ENCODE data around the gene LTB4R2. TPM values are rescaled to one million over a fixed set of nuclear protein-coding genes. Genes with fewer than 3 reads are reported as not detected.

Gene LTB4R2
- total and polyA plus RNA-seq, 2 experiments from 2014 or later, result 0.40 to 12.6 TPM

- TF ChIP-seq REST (IDR thresholded peaks at IDR 0.05; ENCODE audit: unreplicated experiment) (no peak), EZH2phosphoT487 (IDR thresholded peaks at IDR 0.05; ENCODE audit: unreplicated experiment) (no peak), NANOG (IDR thresholded peaks at IDR 0.05; ENCODE audit: borderline replicate concordance) (no peak)
Measured at GRCh38 chr14:24361326-24361725, 51.4 kb downstream of the LTB4R2 start (continued).

Small RNAs within 50 kb of the gene (small RNA-seq; reads per million reads assigned to genes)
- not detected for gene RF00026 (ENCODE audit: low replicate concordance)

Other genes starting within 250 kb of the LTB4R2 start
Only the 30 nearest of the 33 such genes appear.
- gene DCAF11, start 195.4 kb upstream of the LTB4R2 start, total RNA-seq (2014; rRNA removed; shearing (Covaris generic)), result 78.7 and 93.2 TPM in 2 replicates
- gene DCAF11, start 195.4 kb upstream of the LTB4R2 start, polyA plus RNA-seq (2016; fragmentation: Nextera tagmentation; extraction: Ambion mirVana), result 18.6 and 19.0 TPM in 2 replicates
- 2.2 and 5.2 TPM in 2 replicates for gene NRL, start 195.2 kb upstream of the LTB4R2 start, total RNA-seq (2014; rRNA removed; shearing (Covaris generic))
- gene NRL, start 195.2 kb upstream of the LTB4R2 start, polyA plus RNA-seq (2016; fragmentation: Nextera tagmentation; extraction: Ambion mirVana), result 1.4 and 1.8 TPM in 2 replicates
- gene FITM1, start 179.5 kb upstream of the LTB4R2 start, total RNA-seq (2014; rRNA removed; shearing (Covaris generic)), result not detected in 2 replicates
- gene FITM1, start 179.5 kb upstream of the LTB4R2 start, polyA plus RNA-seq (2016; fragmentation: Nextera tagmentation; extraction: Ambion mirVana), result 0.53 and 0.57 TPM in 2 replicates
- 53.9 and 61.1 TPM in 2 replicates for gene PSME1, start 173.9 kb upstream of the LTB4R2 start, total RNA-seq (2014; rRNA removed; shearing (Covaris generic))
- gene PSME1, start 173.9 kb upstream of the LTB4R2 start, polyA plus RNA-seq (2016; fragmentation: Nextera tagmentation; extraction: Ambion mirVana), result 215 and 220 TPM in 2 replicates
- 20.1 and 30.0 TPM in 2 replicates for gene EMC9, start 168.5 kb upstream of the LTB4R2 start, total RNA-seq (2014; rRNA removed; shearing (Covaris generic))
- gene EMC9, start 168.5 kb upstream of the LTB4R2 start, polyA plus RNA-seq (2016; fragmentation: Nextera tagmentation; extraction: Ambion mirVana), result 64.2 and 64.9 TPM in 2 replicates
- gene PSME2, start 163.5 kb upstream of the LTB4R2 start, total RNA-seq (2014; rRNA removed; shearing (Covaris generic)), result 54.0 and 59.9 TPM in 2 replicates
- gene PSME2, start 163.5 kb upstream of the LTB4R2 start, polyA plus RNA-seq (2016; fragmentation: Nextera tagmentation; extraction: Ambion mirVana), result 246 and 259 TPM in 2 replicates
- 54.8 and 86.4 TPM in 2 replicates for gene RNF31, start 162.6 kb upstream of the LTB4R2 start, total RNA-seq (2014; rRNA removed; shearing (Covaris generic))
- 84.1 and 87.4 TPM in 2 replicates for gene RNF31, start 162.6 kb upstream of the LTB4R2 start, polyA plus RNA-seq (2016; fragmentation: Nextera tagmentation; extraction: Ambion mirVana)
- gene IRF9, start 148.9 kb upstream of the LTB4R2 start, total RNA-seq (2014; rRNA removed; shearing (Covaris generic)), result 8.2 and 9.2 TPM in 2 replicates
- 8.4 and 11.1 TPM in 2 replicates for gene IRF9, start 148.9 kb upstream of the LTB4R2 start, polyA plus RNA-seq (2016; fragmentation: Nextera tagmentation; extraction: Ambion mirVana)
- 23.6 and 25.7 TPM in 2 replicates for gene REC8, start 138.1 kb upstream of the LTB4R2 start, total RNA-seq (2014; rRNA removed; shearing (Covaris generic))
- 36.8 and 38.8 TPM in 2 replicates for gene REC8, start 138.1 kb upstream of the LTB4R2 start, polyA plus RNA-seq (2016; fragmentation: Nextera tagmentation; extraction: Ambion mirVana)
- 84.2 and 105 TPM in 2 replicates for gene IPO4, start 121.3 kb upstream of the LTB4R2 start, total RNA-seq (2014; rRNA removed; shearing (Covaris generic))
- 34.2 and 34.3 TPM in 2 replicates for gene IPO4, start 121.3 kb upstream of the LTB4R2 start, polyA plus RNA-seq (2016; fragmentation: Nextera tagmentation; extraction: Ambion mirVana)
- gene TM9SF1, start 114.7 kb upstream of the LTB4R2 start, total RNA-seq (2014; rRNA removed; shearing (Covaris generic)), result 25.6 and 27.5 TPM in 2 replicates
- 10.7 and 12.6 TPM in 2 replicates for gene TM9SF1, start 114.7 kb upstream of the LTB4R2 start, polyA plus RNA-seq (2016; fragmentation: Nextera tagmentation; extraction: Ambion mirVana)
- 0.66 and 1.0 TPM in 2 replicates for gene TSSK4, start 104.4 kb upstream of the LTB4R2 start, total RNA-seq (2014; rRNA removed; shearing (Covaris generic))
- 0.70 and 0.84 TPM in 2 replicates for gene TSSK4, start 104.4 kb upstream of the LTB4R2 start, polyA plus RNA-seq (2016; fragmentation: Nextera tagmentation; extraction: Ambion mirVana)
- gene CHMP4A, start 96.7 kb upstream of the LTB4R2 start, total RNA-seq (2014; rRNA removed; shearing (Covaris generic)), result 10.6 and 19.3 TPM in 2 replicates
- gene CHMP4A, start 96.7 kb upstream of the LTB4R2 start, polyA plus RNA-seq (2016; fragmentation: Nextera tagmentation; extraction: Ambion mirVana), result 30.1 and 36.9 TPM in 2 replicates
- 9.6 and 9.8 TPM in 2 replicates for gene MDP1, start 94.1 kb upstream of the LTB4R2 start, total RNA-seq (2014; rRNA removed; shearing (Covaris generic))
- 24.7 and 31.1 TPM in 2 replicates for gene MDP1, start 94.1 kb upstream of the LTB4R2 start, polyA plus RNA-seq (2016; fragmentation: Nextera tagmentation; extraction: Ambion mirVana)
- 130 and 172 TPM in 2 replicates for gene NEDD8, start 77.8 kb upstream of the LTB4R2 start, total RNA-seq (2014; rRNA removed; shearing (Covaris generic))
- 401 and 418 TPM in 2 replicates for gene NEDD8, start 77.8 kb upstream of the LTB4R2 start, polyA plus RNA-seq (2016; fragmentation: Nextera tagmentation; extraction: Ambion mirVana)
- 60.6 and 67.0 TPM in 2 replicates for gene GMPR2, start 77.2 kb upstream of the LTB4R2 start, total RNA-seq (2014; rRNA removed; shearing (Covaris generic))
- gene GMPR2, start 77.2 kb upstream of the LTB4R2 start, polyA plus RNA-seq (2016; fragmentation: Nextera tagmentation; extraction: Ambion mirVana), result 70.6 TPM in 2 replicates
- 24.6 and 36.0 TPM in 2 replicates for gene TINF2, start 67.5 kb upstream of the LTB4R2 start, total RNA-seq (2014; rRNA removed; shearing (Covaris generic))
- gene TINF2, start 67.5 kb upstream of the LTB4R2 start, polyA plus RNA-seq (2016; fragmentation: Nextera tagmentation; extraction: Ambion mirVana), result 22.0 and 24.1 TPM in 2 replicates
- 0.39 and 0.63 TPM in 2 replicates for gene TGM1, start 47.0 kb upstream of the LTB4R2 start, total RNA-seq (2014; rRNA removed; shearing (Covaris generic))
- gene TGM1, start 47.0 kb upstream of the LTB4R2 start, polyA plus RNA-seq (2016; fragmentation: Nextera tagmentation; extraction: Ambion mirVana), result 0.31 and 0.42 TPM in 2 replicates
- gene RABGGTA, start 38.5 kb upstream of the LTB4R2 start, total RNA-seq (2014; rRNA removed; shearing (Covaris generic)), result 18.8 and 20.7 TPM in 2 replicates
- gene RABGGTA, start 38.5 kb upstream of the LTB4R2 start, polyA plus RNA-seq (2016; fragmentation: Nextera tagmentation; extraction: Ambion mirVana), result 17.6 and 25.2 TPM in 2 replicates
- gene DHRS1, start 10.4 kb upstream of the LTB4R2 start, total RNA-seq (2014; rRNA removed; shearing (Covaris generic)), result 15.4 and 22.7 TPM in 2 replicates
- 15.0 and 15.4 TPM in 2 replicates for gene DHRS1, start 10.4 kb upstream of the LTB4R2 start, polyA plus RNA-seq (2016; fragmentation: Nextera tagmentation; extraction: Ambion mirVana)
- gene NOP9, start 10.3 kb upstream of the LTB4R2 start, total RNA-seq (2014; rRNA removed; shearing (Covaris generic)), result 32.4 and 32.8 TPM in 2 replicates
- gene NOP9, start 10.3 kb upstream of the LTB4R2 start, polyA plus RNA-seq (2016; fragmentation: Nextera tagmentation; extraction: Ambion mirVana), result 7.9 and 8.2 TPM in 2 replicates
- 4.6 and 8.9 TPM in 2 replicates for gene CIDEB, start 2.2 kb upstream of the LTB4R2 start, total RNA-seq (2014; rRNA removed; shearing (Covaris generic))
- 3.4 and 5.0 TPM in 2 replicates for gene CIDEB, start 2.2 kb upstream of the LTB4R2 start, polyA plus RNA-seq (2016; fragmentation: Nextera tagmentation; extraction: Ambion mirVana)
- 4.7 and 7.9 TPM in 2 replicates for gene LTB4R, start 1.4 kb downstream of the LTB4R2 start, total RNA-seq (2014; rRNA removed; shearing (Covaris generic))
- 2.1 TPM in 2 replicates for gene LTB4R, start 1.4 kb downstream of the LTB4R2 start, polyA plus RNA-seq (2016; fragmentation: Nextera tagmentation; extraction: Ambion mirVana)
- 0.10 and 1.5 TPM in 2 replicates for gene ADCY4, start 24.9 kb downstream of the LTB4R2 start, total RNA-seq (2014; rRNA removed; shearing (Covaris generic))
- 0.40 and 0.68 TPM in 2 replicates for gene ADCY4, start 24.9 kb downstream of the LTB4R2 start, polyA plus RNA-seq (2016; fragmentation: Nextera tagmentation; extraction: Ambion mirVana)
- 0.16 and 1.5 TPM in 2 replicates for gene RIPK3, start 29.9 kb downstream of the LTB4R2 start, total RNA-seq (2014; rRNA removed; shearing (Covaris generic))
- 0.31 and 0.32 TPM in 2 replicates for gene RIPK3, start 29.9 kb downstream of the LTB4R2 start, polyA plus RNA-seq (2016; fragmentation: Nextera tagmentation; extraction: Ambion mirVana)
- gene NFATC4, start 58.0 kb downstream of the LTB4R2 start, total RNA-seq (2014; rRNA removed; shearing (Covaris generic)), result 20.7 and 26.6 TPM in 2 replicates
- 16.7 and 20.9 TPM in 2 replicates for gene NFATC4, start 58.0 kb downstream of the LTB4R2 start, polyA plus RNA-seq (2016; fragmentation: Nextera tagmentation; extraction: Ambion mirVana)
- gene NYNRIN, start 88.9 kb downstream of the LTB4R2 start, total RNA-seq (2014; rRNA removed; shearing (Covaris generic)), result 17.5 and 20.0 TPM in 2 replicates
- 3.1 TPM in 2 replicates for gene NYNRIN, start 88.9 kb downstream of the LTB4R2 start, polyA plus RNA-seq (2016; fragmentation: Nextera tagmentation; extraction: Ambion mirVana)
- gene CBLN3, start 119.5 kb downstream of the LTB4R2 start, total RNA-seq (2014; rRNA removed; shearing (Covaris generic)), result 0.07 TPM in 1 of 2 replicates, not detected in the other
- gene CBLN3, start 119.5 kb downstream of the LTB4R2 start, polyA plus RNA-seq (2016; fragmentation: Nextera tagmentation; extraction: Ambion mirVana), result 0.19 and 0.23 TPM in 2 replicates
- gene KHNYN, start 119.8 kb downstream of the LTB4R2 start, total RNA-seq (2014; rRNA removed; shearing (Covaris generic)), result 21.9 and 28.1 TPM in 2 replicates
- gene KHNYN, start 119.8 kb downstream of the LTB4R2 start, polyA plus RNA-seq (2016; fragmentation: Nextera tagmentation; extraction: Ambion mirVana), result 2.1 and 2.7 TPM in 2 replicates
- gene SDR39U1, start 132.6 kb downstream of the LTB4R2 start, total RNA-seq (2014; rRNA removed; shearing (Covaris generic)), result 9.0 and 22.9 TPM in 2 replicates
- 60.6 and 66.5 TPM in 2 replicates for gene SDR39U1, start 132.6 kb downstream of the LTB4R2 start, polyA plus RNA-seq (2016; fragmentation: Nextera tagmentation; extraction: Ambion mirVana)

All from GM23338 (cell line).